ENCODE data around the gene LRMDA. TPM values are rescaled to one million over a fixed set of nuclear protein-coding genes. Genes with fewer than 3 reads are reported as not detected.

The LRMDA gene
- total and polyA plus RNA-seq, 2 of the 8 experiments (the other 6 are each of a cell fraction or from before 2014, with no cell fraction given): 0.86 to 2.8 TPM

GRCh38 chr10:75400771-75401568, 30.5 kb upstream of the LRMDA start (continued):
- TF ChIP-seq NANOG (IDR thresholded peaks at IDR 0.05; ENCODE audit: insufficient read depth, low read depth, low read length, poor library complexity, severe bottlenecking) (no peak), TBP (IDR thresholded peaks at IDR 0.05; ENCODE audit: low read depth, low read length) (no peak), CEBPB (IDR thresholded peaks at IDR 0.05; ENCODE audit: low read depth, low read length) (no peak), EP300 (IDR thresholded peaks at IDR 0.05; ENCODE audit: borderline replicate concordance in 1 of 2, low read depth in 2 of 2, low read length in 2 of 2) (no peak)
